Retinal pigment epithelial cell (primary cell): ENCODE data around the gene HADHA.

Experiments
- DNase-seq: peaks from one replicate; pipeline ENCODE4 v3.0.0-alpha.2; 2010; ENCODE audit warnings: low read depth
- H3K4me3 ChIP-seq: 2 replicates; pipeline ENCODE4 v1.5.1; 2011; ENCODE audit warnings: mild to moderate bottlenecking, low read length, control low read depth, moderate library complexity
- TF ChIP-seq, protein P1 (sequence below): conservative IDR thresholded peaks from 2 replicates; pipeline ENCODE4 v1.5.1; 2011; ENCODE audit warnings: low read depth, low read length, control low read depth, inconsistent platforms

Gene HADHA

GRCh38 chr2:26229595-26229994 lies 14.8 kb downstream of the HADHA start:
- TF ChIP-seq, protein P1, sequence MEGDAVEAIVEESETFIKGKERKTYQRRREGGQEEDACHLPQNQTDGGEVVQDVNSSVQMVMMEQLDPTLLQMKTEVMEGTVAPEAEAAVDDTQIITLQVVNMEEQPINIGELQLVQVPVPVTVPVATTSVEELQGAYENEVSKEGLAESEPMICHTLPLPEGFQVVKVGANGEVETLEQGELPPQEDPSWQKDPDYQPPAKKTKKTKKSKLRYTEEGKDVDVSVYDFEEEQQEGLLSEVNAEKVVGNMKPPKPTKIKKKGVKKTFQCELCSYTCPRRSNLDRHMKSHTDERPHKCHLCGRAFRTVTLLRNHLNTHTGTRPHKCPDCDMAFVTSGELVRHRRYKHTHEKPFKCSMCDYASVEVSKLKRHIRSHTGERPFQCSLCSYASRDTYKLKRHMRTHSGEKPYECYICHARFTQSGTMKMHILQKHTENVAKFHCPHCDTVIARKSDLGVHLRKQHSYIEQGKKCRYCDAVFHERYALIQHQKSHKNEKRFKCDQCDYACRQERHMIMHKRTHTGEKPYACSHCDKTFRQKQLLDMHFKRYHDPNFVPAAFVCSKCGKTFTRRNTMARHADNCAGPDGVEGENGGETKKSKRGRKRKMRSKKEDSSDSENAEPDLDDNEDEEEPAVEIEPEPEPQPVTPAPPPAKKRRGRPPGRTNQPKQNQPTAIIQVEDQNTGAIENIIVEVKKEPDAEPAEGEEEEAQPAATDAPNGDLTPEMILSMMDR, result no peak
- no peak for DNase-seq
- H3K4me3 ChIP-seq, result no peak overlapping the region

DNA sequence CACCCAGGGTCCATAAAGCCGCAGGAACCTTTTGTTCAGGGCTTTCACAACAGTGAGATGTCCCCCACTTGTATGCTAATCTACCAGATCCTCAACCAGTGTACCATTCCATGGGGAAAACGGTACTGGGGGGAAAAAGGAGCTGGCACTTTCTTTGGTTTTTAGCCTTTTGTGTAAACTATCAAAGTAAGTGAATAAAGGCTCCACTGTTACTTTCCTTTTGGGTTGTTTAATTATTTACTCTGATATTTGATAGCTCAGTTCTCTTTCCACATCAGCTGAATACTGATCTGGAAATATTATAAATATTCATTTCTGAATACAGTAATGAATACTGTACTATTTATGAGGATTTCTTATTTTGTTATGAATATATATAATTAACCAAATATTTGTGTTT lies 20.3 kb downstream of the HADHA start:
- H3K4me3 ChIP-seq, result no peak overlapping the region
- DNase-seq, result no peak
- TF ChIP-seq, protein P1, result no peak

DNA sequence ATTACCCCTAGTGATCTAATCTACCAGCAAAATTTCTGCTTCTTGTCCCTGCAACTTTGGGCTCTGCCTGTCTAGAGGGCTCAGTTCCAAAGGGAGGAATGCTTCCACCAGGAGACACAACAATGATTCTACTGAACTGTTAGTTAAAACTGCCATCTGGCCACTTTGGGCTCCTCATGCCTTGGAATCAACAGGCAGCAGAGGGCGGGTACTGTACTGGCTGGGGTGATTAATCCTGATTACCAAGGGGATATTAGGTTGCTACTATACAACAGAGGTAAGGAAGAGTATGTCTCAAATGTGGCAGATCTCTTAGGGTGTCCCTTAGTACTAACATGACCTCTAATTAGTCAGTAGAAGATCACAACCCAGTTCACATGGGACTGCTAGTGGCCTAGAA lies 21.4 kb downstream of the HADHA start:
- no peak for DNase-seq
- H3K4me3 ChIP-seq, result no peak overlapping the region
- TF ChIP-seq, protein P1, result no peak

DNA sequence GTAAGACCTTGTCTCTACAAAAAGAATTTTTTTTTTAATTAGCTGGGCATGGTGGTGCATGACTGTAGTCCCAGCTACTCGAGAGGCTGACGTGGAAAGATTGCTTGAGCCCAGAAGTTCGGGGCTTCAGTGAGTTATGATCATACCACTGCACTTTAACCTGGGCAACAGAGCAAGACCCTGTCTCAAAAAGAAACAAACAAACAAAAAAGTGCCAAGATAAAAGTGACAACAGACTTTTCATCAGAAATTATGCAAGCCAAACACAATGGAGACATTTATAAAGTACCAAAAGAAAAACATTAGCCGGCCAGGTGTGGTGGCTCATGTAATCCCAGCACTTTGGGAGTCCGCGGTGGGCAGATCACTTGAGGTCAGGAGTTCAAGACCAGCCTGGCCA lies 26.7 kb downstream of the HADHA start:
- no peak overlapping the region for H3K4me3 ChIP-seq
- TF ChIP-seq, protein P1, result no peak
- no peak for DNase-seq

DNA sequence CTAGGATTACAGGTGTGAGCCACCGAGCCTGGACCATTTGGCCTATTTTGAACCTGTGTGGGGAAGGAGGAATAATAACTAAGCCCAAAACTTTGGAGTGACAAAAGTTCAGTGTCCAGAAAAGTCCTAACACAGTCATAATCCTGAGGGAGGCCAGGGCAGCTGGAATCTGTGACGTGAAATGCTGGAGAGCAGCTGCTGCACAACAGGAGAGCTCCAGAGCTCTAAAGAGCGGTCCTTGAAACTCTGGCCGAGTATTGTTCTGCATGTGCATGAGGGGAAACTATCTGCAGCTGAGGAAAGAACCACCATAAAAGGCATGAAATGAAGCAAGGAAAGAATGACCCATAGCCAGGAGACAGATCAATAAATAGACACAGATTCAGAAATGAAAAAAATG lies 27.8 kb downstream of the HADHA start:
- DNase-seq, result no peak
- no peak overlapping the region for H3K4me3 ChIP-seq
- TF ChIP-seq, protein P1, result no peak

DNA sequence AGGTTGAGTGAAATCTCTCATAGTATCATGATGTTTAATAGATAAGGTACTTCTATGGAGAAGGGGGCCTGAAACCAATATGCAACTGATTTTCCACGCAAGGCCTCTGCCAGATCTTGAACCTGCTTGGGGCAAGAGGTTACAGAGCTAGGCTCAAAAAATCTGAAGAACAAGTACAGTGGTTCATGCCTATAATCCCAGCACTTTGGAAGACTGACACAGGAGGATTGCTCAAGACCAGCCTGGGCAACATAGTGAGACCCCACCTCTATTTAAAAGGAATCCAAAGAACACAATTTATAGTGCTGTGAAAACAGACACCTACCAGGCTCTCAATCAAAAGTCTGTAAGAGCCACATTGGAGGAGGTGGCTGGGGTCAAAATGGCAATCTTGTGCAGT lies 28.6 kb downstream of the HADHA start:
- H3K4me3 ChIP-seq, result no peak overlapping the region
- DNase-seq, result no peak
- TF ChIP-seq, protein P1, result no peak

- no peak overlapping the region for H3K4me3 ChIP-seq
- DNase-seq, result no peak
- TF ChIP-seq, protein P1, result no peak
Measured at GRCh38 chr2:26214759-26215158, 29.7 kb downstream of the HADHA start.
